Measurements from ENCODE around the gene MTIF3. TPM values are rescaled to one million over a fixed set of nuclear protein-coding genes. Genes with fewer than 3 reads are reported as not detected.

The MTIF3 gene
- total RNA-seq, 1 donor from 2014 or later: 105 TPM

DNA sequence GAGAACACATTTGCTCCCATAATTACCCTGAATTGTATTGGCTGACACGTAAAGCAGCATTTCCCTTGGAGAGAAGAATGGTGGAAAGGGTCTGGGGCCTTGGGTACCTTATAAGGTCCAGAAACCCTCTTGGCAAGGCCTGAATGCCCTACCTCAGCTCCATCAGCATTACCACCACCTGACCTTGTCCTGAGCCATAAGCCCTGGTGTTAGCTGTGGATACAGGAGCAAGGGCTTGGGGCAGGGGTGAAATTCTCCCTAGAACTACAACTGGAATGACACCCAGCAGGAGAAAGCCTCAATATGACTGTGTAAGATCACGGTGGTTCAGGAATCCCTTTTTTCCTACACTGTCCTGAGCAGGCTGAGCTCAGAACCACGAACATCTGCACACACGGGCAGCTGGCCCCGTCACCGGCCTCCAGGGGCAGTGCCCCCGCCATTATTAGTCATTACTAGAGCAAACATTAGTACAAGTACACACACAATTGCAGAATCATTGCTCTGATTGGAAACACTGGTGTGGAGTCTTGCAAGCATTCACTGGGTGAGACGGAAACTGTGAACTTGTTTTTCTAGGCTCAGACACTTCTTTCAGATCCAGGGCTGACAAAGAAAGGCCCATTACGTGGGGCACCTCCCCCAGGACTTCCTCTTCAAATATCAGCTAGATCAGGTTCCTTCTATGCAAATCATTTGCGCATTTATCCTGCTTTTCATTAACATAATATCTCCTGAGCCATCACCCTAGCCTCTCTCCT is 26.8 kb upstream of the MTIF3 start:
- Histone ChIP-seq H3K27me3 (ENCODE audit: control insufficient read depth, insufficient read depth, low read length) (no peaks in the 10 kb centered on the region), H3K4me3 (ENCODE audit: low read depth, low read length) (no peak overlapping the region), H3K36me3 (ENCODE audit: control insufficient read depth, insufficient read depth, low read length) (no peaks in the 10 kb centered on the region)
- no peak for DNase-seq (ENCODE audit: low read depth)
- TF ChIP-seq, protein P1, sequence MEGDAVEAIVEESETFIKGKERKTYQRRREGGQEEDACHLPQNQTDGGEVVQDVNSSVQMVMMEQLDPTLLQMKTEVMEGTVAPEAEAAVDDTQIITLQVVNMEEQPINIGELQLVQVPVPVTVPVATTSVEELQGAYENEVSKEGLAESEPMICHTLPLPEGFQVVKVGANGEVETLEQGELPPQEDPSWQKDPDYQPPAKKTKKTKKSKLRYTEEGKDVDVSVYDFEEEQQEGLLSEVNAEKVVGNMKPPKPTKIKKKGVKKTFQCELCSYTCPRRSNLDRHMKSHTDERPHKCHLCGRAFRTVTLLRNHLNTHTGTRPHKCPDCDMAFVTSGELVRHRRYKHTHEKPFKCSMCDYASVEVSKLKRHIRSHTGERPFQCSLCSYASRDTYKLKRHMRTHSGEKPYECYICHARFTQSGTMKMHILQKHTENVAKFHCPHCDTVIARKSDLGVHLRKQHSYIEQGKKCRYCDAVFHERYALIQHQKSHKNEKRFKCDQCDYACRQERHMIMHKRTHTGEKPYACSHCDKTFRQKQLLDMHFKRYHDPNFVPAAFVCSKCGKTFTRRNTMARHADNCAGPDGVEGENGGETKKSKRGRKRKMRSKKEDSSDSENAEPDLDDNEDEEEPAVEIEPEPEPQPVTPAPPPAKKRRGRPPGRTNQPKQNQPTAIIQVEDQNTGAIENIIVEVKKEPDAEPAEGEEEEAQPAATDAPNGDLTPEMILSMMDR (IDR thresholded peaks at IDR 0.05; ENCODE audit: insufficient read depth, low read length, poor library complexity, severe bottlenecking): no peak

DNA sequence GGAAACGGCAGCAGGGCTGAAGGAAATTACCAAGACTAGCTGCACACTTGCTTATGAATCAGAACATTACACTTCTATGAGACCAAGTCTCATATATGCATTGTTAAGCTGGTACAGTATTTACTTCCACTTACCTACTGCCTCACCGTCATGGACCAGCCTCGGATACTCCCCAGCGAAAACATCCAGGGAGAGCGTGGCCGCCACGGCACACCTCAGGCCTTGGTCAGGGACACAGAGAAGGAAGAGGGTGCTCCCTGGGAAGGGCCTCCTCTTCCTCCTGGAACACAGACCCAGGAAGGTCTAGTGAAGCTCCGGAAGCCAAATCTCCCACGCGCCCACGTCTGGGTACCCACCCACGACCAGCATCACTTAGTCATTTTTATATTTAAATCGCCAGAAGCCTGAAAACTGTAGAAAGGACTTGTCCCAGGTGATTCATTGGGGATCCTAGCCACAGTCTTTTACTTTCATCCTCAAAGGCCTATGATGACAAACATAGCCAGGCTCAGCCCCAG is 24.4 kb upstream of the MTIF3 start:
- DNase-seq (ENCODE audit: low read depth): no peak
- no peaks in the 10 kb centered on the region for H3K27me3 ChIP-seq (ENCODE audit: control insufficient read depth, insufficient read depth, low read length)
- H3K36me3 ChIP-seq (ENCODE audit: control insufficient read depth, insufficient read depth, low read length): no peaks in the 10 kb centered on the region
- TF ChIP-seq, protein P1 (IDR thresholded peaks at IDR 0.05; ENCODE audit: insufficient read depth, low read length, poor library complexity, severe bottlenecking): no peak
- H3K4me3 ChIP-seq (ENCODE audit: low read depth, low read length): no peak overlapping the region

DNA sequence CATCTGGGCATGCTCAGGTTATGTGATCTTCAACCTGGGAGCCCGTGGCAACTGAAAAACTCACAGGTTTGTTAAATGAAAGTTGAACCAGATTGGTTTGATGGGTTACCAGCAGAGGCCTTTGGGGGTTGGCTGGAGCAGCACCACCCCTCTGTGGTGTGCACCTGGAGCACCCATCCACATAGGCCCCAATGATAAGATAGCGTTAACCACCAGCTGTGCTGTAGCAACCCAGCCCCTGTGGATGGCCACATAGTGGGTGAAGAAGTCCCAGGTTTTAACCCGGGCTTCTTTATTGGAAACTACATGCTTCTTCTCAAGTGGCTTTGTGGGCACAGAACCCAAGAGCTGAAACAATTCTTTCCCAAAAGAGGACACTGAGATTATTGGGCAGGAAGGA is 22.6 kb upstream of the MTIF3 start:
- H3K27me3 ChIP-seq (ENCODE audit: control insufficient read depth, insufficient read depth, low read length): no peaks in the 10 kb centered on the region
- TF ChIP-seq, protein P1 (IDR thresholded peaks at IDR 0.05; ENCODE audit: insufficient read depth, low read length, poor library complexity, severe bottlenecking): no peak
- DNase-seq (ENCODE audit: low read depth): no peak
- H3K36me3 ChIP-seq (ENCODE audit: control insufficient read depth, insufficient read depth, low read length): no peaks in the 10 kb centered on the region
- no peak overlapping the region for H3K4me3 ChIP-seq (ENCODE audit: low read depth, low read length)

DNA sequence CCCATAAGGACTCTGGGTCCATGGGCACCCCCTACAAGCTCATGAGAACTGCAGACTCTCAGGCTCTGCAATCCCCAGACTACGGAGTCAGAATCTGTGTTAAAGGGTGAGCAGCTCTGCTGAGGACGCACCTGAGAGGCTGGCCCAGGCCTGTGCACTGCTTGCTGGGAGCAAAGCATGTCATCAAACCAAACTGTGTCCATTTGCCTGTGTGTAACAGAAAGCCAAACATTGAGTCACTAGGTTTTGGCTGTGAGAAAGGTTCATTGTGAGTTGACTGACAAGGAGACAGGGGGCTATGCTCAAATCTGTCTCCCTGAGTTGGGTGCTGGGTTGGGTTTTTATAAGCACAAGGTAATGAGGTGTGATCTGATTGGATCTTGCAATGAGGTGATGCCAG is 22.1 kb upstream of the MTIF3 start:
- no peak overlapping the region for H3K4me3 ChIP-seq (ENCODE audit: low read depth, low read length)
- TF ChIP-seq, protein P1 (IDR thresholded peaks at IDR 0.05; ENCODE audit: insufficient read depth, low read length, poor library complexity, severe bottlenecking): no peak
- no peak for DNase-seq (ENCODE audit: low read depth)
- no peaks in the 10 kb centered on the region for H3K36me3 ChIP-seq (ENCODE audit: control insufficient read depth, insufficient read depth, low read length)
- H3K27me3 ChIP-seq (ENCODE audit: control insufficient read depth, insufficient read depth, low read length): no peaks in the 10 kb centered on the region

DNA sequence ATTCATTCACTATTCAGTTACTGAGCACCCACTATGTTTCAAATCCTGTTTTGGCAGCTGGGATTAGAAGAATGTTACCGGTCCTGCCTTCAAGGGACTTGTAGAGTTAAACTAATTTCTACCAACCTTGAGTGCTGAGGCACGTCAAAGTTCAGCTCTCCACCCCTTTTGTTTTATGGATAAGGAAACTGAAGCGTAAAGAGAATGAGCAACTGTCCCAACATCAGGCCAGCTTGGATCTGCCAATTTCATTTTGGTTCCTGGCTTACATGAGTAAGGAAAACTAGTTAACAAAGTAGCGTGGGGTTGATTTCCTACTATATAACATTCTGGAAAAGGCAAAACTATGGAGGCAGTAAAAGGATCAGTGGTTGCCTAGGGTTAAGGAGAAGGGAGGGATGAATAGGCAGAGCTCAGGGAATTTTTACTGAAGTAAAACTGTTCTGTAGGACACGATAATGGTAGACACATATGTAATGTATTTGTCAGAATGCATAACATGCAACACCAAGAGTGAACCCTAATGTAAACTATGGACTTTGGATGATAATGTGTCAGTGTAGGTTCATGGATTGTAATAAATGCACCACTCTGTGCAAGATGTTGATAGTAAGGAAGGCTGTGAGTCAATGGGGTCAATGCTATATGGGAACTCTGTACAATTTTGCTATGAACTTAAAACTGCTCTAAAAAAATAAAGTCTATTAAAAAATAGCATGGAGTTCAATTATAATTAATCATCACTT is 19.9 kb upstream of the MTIF3 start:
- H3K36me3 ChIP-seq (ENCODE audit: control insufficient read depth, insufficient read depth, low read length): no peaks in the 10 kb centered on the region
- H3K27me3 ChIP-seq (ENCODE audit: control insufficient read depth, insufficient read depth, low read length): no peaks in the 10 kb centered on the region
- DNase-seq (ENCODE audit: low read depth): no peak
- H3K4me3 ChIP-seq (ENCODE audit: low read depth, low read length): no peak overlapping the region
- TF ChIP-seq, protein P1 (IDR thresholded peaks at IDR 0.05; ENCODE audit: insufficient read depth, low read length, poor library complexity, severe bottlenecking): no peak

All from kidney epithelial cell (primary cell).